HCT116 (cell line): Measurements from ENCODE around the gene TRAK1. TPM values are rescaled to one million over a fixed set of nuclear protein-coding genes. Genes with fewer than 3 reads are reported as not detected.

Experiments
- ATAC-seq: fragments of 200-7000 bp; cut with Tn5 transposase; 2 replicates; pipeline ENCODE4 v1.9.1; 2020; ENCODE audit warnings: mild to moderate bottlenecking, moderate library complexity
- BruUV-seq: library from RNA; stranded (reverse); fragments of 400-500 nt; replicated peaks from 2 replicates; lab custom pipeline; 2021; lab: Mats Ljungman, UMichigan
- CTCF ChIA-PET: fragments of 300-600 bp; sonication (Branson Sonifier 250); formaldehyde crosslinking; loops from one replicate; lab custom pipeline; 2021; ENCODE audit warnings: antibody characterized with exemption; lab: Charles Lee
- POLR2A ChIA-PET: fragments of 300-600, 350-600 bp; sonication (Branson Sonifier 250); formaldehyde crosslinking; loops from one replicate; lab custom pipeline; 2021; ENCODE audit warnings: antibody characterized with exemption; lab: Charles Lee
- RAD21 ChIA-PET, 2 experiments: fragments of 300-600 bp; sonication (Branson Sonifier 250); formaldehyde crosslinking; loops; one replicate each; lab custom pipeline; 2023; ENCODE audit warnings: low total read pairs in 2 of 2; ENCODE audit not compliant: uncharacterized antibody in 2 of 2, unreplicated experiment in 2 of 2, low non-redundant PET in 1 of 2; lab: Charles Lee
- DNase-seq: peaks from one replicate; pipeline ENCODE4 v3.0.0-alpha.2; 2010; ENCODE audit warnings: low read depth, low spot score
- H2AFZ ChIP-seq: fragments of 200-600 bp; shearing (Covaris generic), sonication (generic); 2 replicates; pipeline ENCODE4 v1.6.1; 2017; ENCODE audit warnings: low read depth, mixed run types, mixed read lengths, antibody characterized with exemption, low read length; ENCODE audit not compliant: poor library complexity, severe bottlenecking
- H3K27ac ChIP-seq: 2 replicates; pipeline ENCODE4 v1.5.1; 2012; ENCODE audit warnings: low read depth, low read length
- H3K27me3 ChIP-seq: fragments of 200-600 bp; sonication (generic); 2 replicates; pipeline ENCODE4 v1.6.1; 2016; ENCODE audit warnings: mixed run types, low read length, mixed read lengths; ENCODE audit not compliant: insufficient read depth
- H3K36me3 ChIP-seq, 2 experiments: fragments of 200-500 bp in 1 of 2; fragments of 200-600 bp in 1 of 2; sonication (Bioruptor generic) in 1 of 2; sonication (generic) in 1 of 2; 2 replicates each; pipeline versions ENCODE4 v1.5.1 to v1.6.1; 2014 to 2016; ENCODE audit warnings: low read length in 2 of 2, inconsistent platforms in 1 of 2, mixed read lengths in 1 of 2, mixed run types in 1 of 2; ENCODE audit not compliant: insufficient read depth in 2 of 2, control insufficient read depth in 1 of 2
- H3K4me1 ChIP-seq, 2 experiments: fragments of 200-600 bp in 1 of 2; sonication (generic) in 1 of 2; 2 replicates each; pipeline versions ENCODE4 v1.5.1 to v1.6.1; 2012 to 2017; ENCODE audit warnings: low read length in 2 of 2, inconsistent platforms in 1 of 2, mild to moderate bottlenecking in 1 of 2, mixed read lengths in 1 of 2, mixed run types in 1 of 2, moderate library complexity in 1 of 2; ENCODE audit not compliant: insufficient read depth in 2 of 2, control insufficient read depth in 1 of 2
- H3K4me2 ChIP-seq: fragments of 200-600 bp; sonication (generic); 2 replicates; pipeline ENCODE4 v1.6.1; 2017; ENCODE audit warnings: mixed run types, low read length, mixed read lengths
- H3K4me3 ChIP-seq, 2 experiments: fragments of 200-600 bp in 1 of 2; sonication (generic) in 1 of 2; replicated peaks in 1 of 2; 2 replicates each; pipeline ENCODE4 v1.5.1; 2011 to 2016; ENCODE audit warnings: low read length in 2 of 2, control low read depth in 1 of 2, low read depth in 1 of 2, mild to moderate bottlenecking in 1 of 2, mixed read lengths in 1 of 2, mixed run types in 1 of 2
- H3K79me2 ChIP-seq: fragments of 200-600 bp; sonication (generic); 2 replicates; pipeline ENCODE4 v1.6.1; 2017; ENCODE audit warnings: mild to moderate bottlenecking, mixed run types, low read length, moderate library complexity, mixed read lengths; ENCODE audit not compliant: insufficient read depth
- H3K9ac ChIP-seq: fragments of 200-600 bp; sonication (generic); 2 replicates; pipeline ENCODE4 v1.6.1; 2016; ENCODE audit warnings: low read length, mixed read lengths
- H3K9me2 ChIP-seq: fragments of 200-600 bp; sonication (generic), shearing (Covaris generic); 2 replicates; pipeline ENCODE4 v1.6.1; 2017; ENCODE audit warnings: mixed run types, mild to moderate bottlenecking, moderate library complexity; ENCODE audit not compliant: insufficient read depth
- H3K9me3 ChIP-seq, 2 experiments: fragments of 200-500 bp in 1 of 2; fragments of 200-600 bp in 1 of 2; sonication (Bioruptor generic) in 1 of 2; sonication (generic) in 1 of 2; 2 replicates each; pipeline ENCODE4 v1.6.1; 2014 to 2017; ENCODE audit warnings: low read length in 2 of 2, mixed read lengths in 2 of 2, inconsistent platforms in 1 of 2, low read depth in 1 of 2, mild to moderate bottlenecking in 1 of 2, mixed run types in 1 of 2, moderate library complexity in 1 of 2; ENCODE audit not compliant: control insufficient read depth in 1 of 2, insufficient read depth in 1 of 2
- H4K20me1 ChIP-seq: fragments of 200-600 bp; sonication (generic), shearing (Covaris generic); 2 replicates; pipeline ENCODE4 v1.6.1; 2017; ENCODE audit warnings: mixed run types, mild to moderate bottlenecking, moderate library complexity; ENCODE audit not compliant: insufficient read depth
- CBX3 ChIP-seq: IDR thresholded peaks from 2 replicates; pipeline ENCODE4 v1.6.1; 2012; ENCODE audit warnings: low read depth
- EGR1 ChIP-seq: IDR thresholded peaks from 2 replicates; pipeline ENCODE4 v1.6.1; 2012; ENCODE audit warnings: low read depth
- EZH2phosphoT487 ChIP-seq: fragments of 200-600 bp; IDR thresholded peaks from 2 replicates; pipeline ENCODE4 v1.6.1; 2018; ENCODE audit warnings: antibody characterized with exemption, borderline replicate concordance
- FOSL1 ChIP-seq: IDR thresholded peaks from 2 replicates; pipeline ENCODE4 v1.6.1; 2012; ENCODE audit warnings: low read depth
- POLR2A ChIP-seq: IDR thresholded peaks from 2 replicates; pipeline ENCODE4 v1.7.0; 2011; ENCODE audit warnings: borderline replicate concordance; ENCODE audit not compliant: insufficient read depth, insufficient read length; ENCODE audit errors: extremely low read depth
- RAD21 ChIP-seq: IDR thresholded peaks from 2 replicates; pipeline ENCODE4 v1.6.1; 2012; ENCODE audit warnings: low read depth, mild to moderate bottlenecking
- REST ChIP-seq: IDR thresholded peaks from 2 replicates; pipeline ENCODE4 v1.6.1; 2012; ENCODE audit warnings: low read depth
- SIN3A ChIP-seq: IDR thresholded peaks from 2 replicates; pipeline ENCODE4 v1.6.1; 2012; ENCODE audit warnings: low read depth
- SP1 ChIP-seq: IDR thresholded peaks from 2 replicates; pipeline ENCODE4 v1.6.1; 2012; ENCODE audit warnings: low read depth
- ZBTB33 ChIP-seq: IDR thresholded peaks from 2 replicates; pipeline ENCODE4 v1.6.1; 2011; ENCODE audit warnings: mild to moderate bottlenecking, low read length, moderate library complexity; ENCODE audit not compliant: insufficient replicate concordance; ENCODE audit errors: extremely low read depth
- ZFX ChIP-seq: fragments of 450-650 bp; IDR thresholded peaks from 2 replicates; pipeline ENCODE4 v1.6.1; 2017
- ZNF274 ChIP-seq: fragments of 200-500 bp; sonication (Bioruptor generic); IDR thresholded peaks from 2 replicates; pipeline ENCODE4 v1.6.1; 2014; ENCODE audit warnings: mild to moderate bottlenecking, low read depth, low read length, inconsistent platforms
- intact Hi-C: fragments of 100-400 bp; cut with micrococcal nuclease; formaldehyde crosslinking; loops from 2 replicates; pipeline ENCODE4 v1.10.0; 2022
- total RNA-seq: library from RNA; stranded (reverse); gene quantifications from one replicate; pipeline ENCODE4 v1.2.1, GENCODE V29; 2021; ENCODE audit not compliant: unreplicated experiment

TRAK1 gene
- total RNA-seq, 1 experiment from 2014 or later: 25.9 TPM

- intact Hi-C loops: no loop called here
- RAD21 ChIA-PET: interaction anchor here in 1 of 2 experiments (1.0 kb wide), 1 partner anchor 70 kb away, joined by 3 read pairs; no protein-coding TSS in a partner anchor
- CTCF ChIA-PET: interaction anchor here (6.1 kb wide), 1 partner anchor 69 kb away, joined by 185 read pairs; no protein-coding TSS in a partner anchor
- Histone ChIP-seq H3K27me3 (no peaks in the 10 kb centered on the region), H3K9me2 (no peaks in the 10 kb centered on the region), H3K9ac (no peak overlapping the region), H3K36me3 (0 out of 4 replicates have a peak, but pooled peaks cover 0 to 3% of the 10 kb centered on the region in 2 experiments), H3K4me1 (peaks cover 21 to 32% of the 10 kb centered on the region in 2 experiments), H3K9me3 (no peaks in the 10 kb centered on the region), H3K27ac (no peak overlapping the region), H4K20me1 (no peaks in the 10 kb centered on the region), H3K79me2 (no peaks in the 10 kb centered on the region), H3K4me3 (no peak overlapping the region), H2AFZ (no peak overlapping the region), H3K4me2 (no peak overlapping the region)
- no TSS peak for BruUV-seq
- POLR2A ChIA-PET: no interaction called here
- ATAC-seq (no peak), DNase-seq (no peak)
- TF ChIP-seq ZNF274 (no peak), FOSL1 (no peak), ZFX (no peak), SIN3A (no peak), SP1 (no peak), ZBTB33 (no peak), RAD21 (no peak), EGR1 (no peak), CBX3 (no peak), REST (no peak), EZH2phosphoT487 (no peak), POLR2A (no peak)
These were observed 96.8 kb downstream of the TRAK1 start for GRCh38 chr3:42187936-42188335.
